Measurements from ENCODE around the gene ANGPTL5.

Gene ANGPTL5

GRCh38 chr11:101940901-101941520, 24.7 kb upstream of the ANGPTL5 start:
- H3K79me1 ChIP-seq (ENCODE audit: low read depth, low read length) = no peaks in the 10 kb centered on the region
- H3K9me3 ChIP-seq (replicated peaks in 1 of 2; ENCODE audit: control insufficient read depth in 2 of 2, insufficient read depth in 1 of 2, low read depth in 1 of 2, low read length in 2 of 2) = no peaks in the 10 kb centered on the region
- no peak overlapping the region for H3K23ac ChIP-seq (ENCODE audit: low read depth, low read length, poor library complexity)
- H3K18ac ChIP-seq (ENCODE audit: low read length) = no peak overlapping the region
- no peak overlapping the region for H2BK5ac ChIP-seq (ENCODE audit: low read length)
- H3K14ac ChIP-seq (ENCODE audit: low read length) = no peak overlapping the region
- no peak overlapping the region for H3K4me2 ChIP-seq (ENCODE audit: insufficient read depth, low read length, poor library complexity, severe bottlenecking)
- H2AK5ac ChIP-seq (ENCODE audit: low read depth, low read length) = no peak overlapping the region
- no peak overlapping the region for H3K4me3 ChIP-seq (ENCODE audit: low read length in 2 of 2)
- no peak overlapping the region for H2BK120ac ChIP-seq (ENCODE audit: low read depth, low read length)
- H3K4me1 ChIP-seq (ENCODE audit: control insufficient read depth in 2 of 2, insufficient read depth in 1 of 2, low read depth in 1 of 2, low read length in 2 of 2) = no peaks in the 10 kb centered on the region
- DNase-seq (ENCODE audit: low spot score) = no peak
- H4K8ac ChIP-seq (ENCODE audit: low read depth, low read length) = no peak overlapping the region
- no peak overlapping the region for H3K9ac ChIP-seq (ENCODE audit: low read depth, low read length, poor library complexity)
- H2BK12ac ChIP-seq (ENCODE audit: low read length) = no peak overlapping the region
- H2BK15ac ChIP-seq (ENCODE audit: low read length) = no peak overlapping the region
- no peaks in the 10 kb centered on the region for H3K27me3 ChIP-seq (ENCODE audit: control insufficient read depth in 3 of 3, insufficient read depth in 3 of 3, low read depth in 1 of 3, low read length in 3 of 3)
- no CpG with 5 or more reads among the region's 3 CpGs for WGBS, 2 donors (ENCODE audit: extremely low coverage in 2 of 2, insufficient read length in 2 of 2, insufficient replicate concordance in 1 of 2)
- H3K27ac ChIP-seq (replicated peaks; ENCODE audit: low read length) = no peak overlapping the region
- no peak overlapping the region for H4K91ac ChIP-seq (ENCODE audit: low read depth, low read length, poor library complexity)
- no peak overlapping the region for H2AFZ ChIP-seq (ENCODE audit: low read length)
- no peak overlapping the region for H3K4ac ChIP-seq (ENCODE audit: low read length)
- no peaks in the 10 kb centered on the region for H3K36me3 ChIP-seq (replicated peaks in 1 of 2; ENCODE audit: control insufficient read depth in 2 of 2, insufficient read depth in 2 of 2, low read length in 2 of 2)

GRCh38 chr11:101931692-101932091, 15.4 kb upstream of the ANGPTL5 start:
- no peaks in the 10 kb centered on the region for H3K9me3 ChIP-seq (replicated peaks in 1 of 2; ENCODE audit: control insufficient read depth in 2 of 2, insufficient read depth in 1 of 2, low read depth in 1 of 2, low read length in 2 of 2)
- H2AK5ac ChIP-seq (ENCODE audit: low read depth, low read length) = no peak overlapping the region
- no peak overlapping the region for H2BK12ac ChIP-seq (ENCODE audit: low read length)
- H2BK5ac ChIP-seq (ENCODE audit: low read length) = no peak overlapping the region
- no peak overlapping the region for H3K27ac ChIP-seq (replicated peaks; ENCODE audit: low read length)
- H3K14ac ChIP-seq (ENCODE audit: low read length) = no peak overlapping the region
- H3K9ac ChIP-seq (ENCODE audit: low read depth, low read length, poor library complexity) = no peak overlapping the region
- no peak for DNase-seq (ENCODE audit: low spot score)
- no peak overlapping the region for H4K91ac ChIP-seq (ENCODE audit: low read depth, low read length, poor library complexity)
- H3K36me3 ChIP-seq (replicated peaks in 1 of 2; ENCODE audit: control insufficient read depth in 2 of 2, insufficient read depth in 2 of 2, low read length in 2 of 2) = no peaks in the 10 kb centered on the region
- no peak overlapping the region for H3K4me2 ChIP-seq (ENCODE audit: insufficient read depth, low read length, poor library complexity, severe bottlenecking)
- no peak overlapping the region for H3K4ac ChIP-seq (ENCODE audit: low read length)
- no peak overlapping the region for H4K8ac ChIP-seq (ENCODE audit: low read depth, low read length)
- H3K27me3 ChIP-seq (ENCODE audit: control insufficient read depth in 3 of 3, insufficient read depth in 3 of 3, low read depth in 1 of 3, low read length in 3 of 3) = no peaks in the 10 kb centered on the region
- no CpG with 5 or more reads among the region's 6 CpGs for WGBS, 2 donors (ENCODE audit: extremely low coverage in 2 of 2, insufficient read length in 2 of 2, insufficient replicate concordance in 1 of 2)
- H3K23ac ChIP-seq (ENCODE audit: low read depth, low read length, poor library complexity) = no peak overlapping the region
- no peaks in the 10 kb centered on the region for H3K79me1 ChIP-seq (ENCODE audit: low read depth, low read length)
- H3K4me1 ChIP-seq (ENCODE audit: control insufficient read depth in 2 of 2, insufficient read depth in 1 of 2, low read depth in 1 of 2, low read length in 2 of 2) = peaks cover 0 to 4% of the 10 kb centered on the region in 2 donors
- H3K18ac ChIP-seq (ENCODE audit: low read length) = no peak overlapping the region
- H2BK120ac ChIP-seq (ENCODE audit: low read depth, low read length) = no peak overlapping the region
- no peak overlapping the region for H3K4me3 ChIP-seq (ENCODE audit: low read length in 2 of 2)
- peak overlapping the region; percentile 15 for H2AFZ ChIP-seq (ENCODE audit: low read length)
- no peak overlapping the region for H2BK15ac ChIP-seq (ENCODE audit: low read length)

GRCh38 chr11:101929294-101929915, 13.1 kb upstream of the ANGPTL5 start:
- no peak overlapping the region for H2BK15ac ChIP-seq (ENCODE audit: low read length)
- no peak overlapping the region for H4K91ac ChIP-seq (ENCODE audit: low read depth, low read length, poor library complexity)
- no peaks in the 10 kb centered on the region for H3K9me3 ChIP-seq (replicated peaks in 1 of 2; ENCODE audit: control insufficient read depth in 2 of 2, insufficient read depth in 1 of 2, low read depth in 1 of 2, low read length in 2 of 2)
- H2BK12ac ChIP-seq (ENCODE audit: low read length) = no peak overlapping the region
- no peak overlapping the region for H3K4me3 ChIP-seq (ENCODE audit: low read length in 2 of 2)
- H3K14ac ChIP-seq (ENCODE audit: low read length) = no peak overlapping the region
- H2AK5ac ChIP-seq (ENCODE audit: low read depth, low read length) = no peak overlapping the region
- H3K27me3 ChIP-seq (ENCODE audit: control insufficient read depth in 3 of 3, insufficient read depth in 3 of 3, low read depth in 1 of 3, low read length in 3 of 3) = no peaks in the 10 kb centered on the region
- H3K23ac ChIP-seq (ENCODE audit: low read depth, low read length, poor library complexity) = no peak overlapping the region
- no peaks in the 10 kb centered on the region for H3K79me1 ChIP-seq (ENCODE audit: low read depth, low read length)
- WGBS, 2 donors (ENCODE audit: extremely low coverage in 2 of 2, insufficient read length in 2 of 2, insufficient replicate concordance in 1 of 2) = no CpG with 5 or more reads among the region's 5 CpGs
- peaks cover 0 to 4% of the 10 kb centered on the region in 2 donors for H3K4me1 ChIP-seq (ENCODE audit: control insufficient read depth in 2 of 2, insufficient read depth in 1 of 2, low read depth in 1 of 2, low read length in 2 of 2)
- no peak overlapping the region for H3K4ac ChIP-seq (ENCODE audit: low read length)
- no peak overlapping the region for H4K8ac ChIP-seq (ENCODE audit: low read depth, low read length)
- no peak overlapping the region for H3K27ac ChIP-seq (replicated peaks; ENCODE audit: low read length)
- H2BK120ac ChIP-seq (ENCODE audit: low read depth, low read length) = no peak overlapping the region
- no peak overlapping the region for H3K18ac ChIP-seq (ENCODE audit: low read length)
- H3K4me2 ChIP-seq (ENCODE audit: insufficient read depth, low read length, poor library complexity, severe bottlenecking) = no peak overlapping the region
- no peak for DNase-seq (ENCODE audit: low spot score)
- H3K36me3 ChIP-seq (replicated peaks in 1 of 2; ENCODE audit: control insufficient read depth in 2 of 2, insufficient read depth in 2 of 2, low read length in 2 of 2) = no peaks in the 10 kb centered on the region
- no peak overlapping the region for H2AFZ ChIP-seq (ENCODE audit: low read length)
- H2BK5ac ChIP-seq (ENCODE audit: low read length) = no peak overlapping the region
- H3K9ac ChIP-seq (ENCODE audit: low read depth, low read length, poor library complexity) = no peak overlapping the region

GRCh38 chr11:101923554-101923953, 7.2 kb upstream of the ANGPTL5 start:
- Histone ChIP-seq H2BK15ac (ENCODE audit: low read length) (no peak overlapping the region), H3K79me1 (ENCODE audit: low read depth, low read length) (no peaks in the 10 kb centered on the region), H2BK5ac (ENCODE audit: low read length) (no peak overlapping the region), H3K27me3 (ENCODE audit: control insufficient read depth in 3 of 3, insufficient read depth in 3 of 3, low read depth in 1 of 3, low read length in 3 of 3) (no peaks in the 10 kb centered on the region), H2BK120ac (ENCODE audit: low read depth, low read length) (no peak overlapping the region), H3K9ac (ENCODE audit: low read depth, low read length, poor library complexity) (no peak overlapping the region), H2AK5ac (ENCODE audit: low read depth, low read length) (no peak overlapping the region), H3K18ac (ENCODE audit: low read length) (no peak overlapping the region), H3K4me3 (ENCODE audit: low read length in 2 of 2) (no peak overlapping the region), H3K4me2 (ENCODE audit: insufficient read depth, low read length, poor library complexity, severe bottlenecking) (no peak overlapping the region), H4K8ac (ENCODE audit: low read depth, low read length) (no peak overlapping the region), H2BK12ac (ENCODE audit: low read length) (no peak overlapping the region), H3K4ac (ENCODE audit: low read length) (no peak overlapping the region), H2AFZ (ENCODE audit: low read length) (no peak overlapping the region), H3K9me3 (replicated peaks in 1 of 2; ENCODE audit: control insufficient read depth in 2 of 2, insufficient read depth in 1 of 2, low read depth in 1 of 2, low read length in 2 of 2) (no peaks in the 10 kb centered on the region), H3K14ac (ENCODE audit: low read length) (no peak overlapping the region), H3K23ac (ENCODE audit: low read depth, low read length, poor library complexity) (no peak overlapping the region), H4K91ac (ENCODE audit: low read depth, low read length, poor library complexity) (no peak overlapping the region), H3K27ac (replicated peaks; ENCODE audit: low read length) (no peak overlapping the region), H3K36me3 (replicated peaks in 1 of 2; ENCODE audit: control insufficient read depth in 2 of 2, insufficient read depth in 2 of 2, low read length in 2 of 2) (no peaks in the 10 kb centered on the region), H3K4me1 (ENCODE audit: control insufficient read depth in 2 of 2, insufficient read depth in 1 of 2, low read depth in 1 of 2, low read length in 2 of 2) (no peaks in the 10 kb centered on the region)
- DNase-seq (ENCODE audit: low spot score) = no peak
- WGBS, 2 donors (ENCODE audit: extremely low coverage in 2 of 2, insufficient read length in 2 of 2, insufficient replicate concordance in 1 of 2) = no CpG with 5 or more reads among the region's 2 CpGs
